HG02798 (cell line): ENCODE data around the gene LRRC15.

Experiments used
- ATAC-seq: cut with Tn5 transposase; IDR thresholded peaks from one replicate; pipeline ENCODE4 v1.9.1; 2021; ENCODE audit warnings: mild to moderate bottlenecking; ENCODE audit not compliant: unreplicated experiment, poor library complexity

Gene LRRC15

DNA sequence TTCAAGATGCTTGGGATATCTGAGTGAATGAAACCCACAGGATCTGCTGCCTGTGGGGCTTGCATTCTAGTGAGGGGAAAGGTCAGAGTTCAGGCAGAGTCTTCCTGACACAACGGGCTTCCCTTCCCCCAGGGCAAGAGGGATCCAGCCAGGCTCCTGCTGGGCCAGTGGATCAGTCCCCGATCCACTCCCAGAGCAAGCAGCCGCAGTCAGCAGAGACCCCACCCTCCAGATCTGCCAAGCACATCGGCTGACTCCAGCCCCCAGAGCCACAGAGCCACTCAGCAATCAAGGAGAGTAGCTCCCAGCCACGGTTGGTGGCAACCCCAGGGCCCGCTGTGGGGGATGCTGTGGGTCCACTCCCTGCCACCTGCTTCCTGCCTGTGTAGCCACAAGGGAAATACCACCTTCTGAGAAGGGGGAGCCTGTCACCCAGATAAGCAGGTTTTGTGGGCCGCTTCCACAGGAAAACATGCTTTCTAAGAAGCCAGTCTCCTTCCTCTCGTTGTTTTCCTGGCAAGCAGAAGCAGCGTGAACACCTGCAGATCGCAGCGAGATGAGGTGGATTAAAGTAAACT, 63.3 kb downstream of the LRRC15 start:
- peak; percentile 47 for ATAC-seq

DNA sequence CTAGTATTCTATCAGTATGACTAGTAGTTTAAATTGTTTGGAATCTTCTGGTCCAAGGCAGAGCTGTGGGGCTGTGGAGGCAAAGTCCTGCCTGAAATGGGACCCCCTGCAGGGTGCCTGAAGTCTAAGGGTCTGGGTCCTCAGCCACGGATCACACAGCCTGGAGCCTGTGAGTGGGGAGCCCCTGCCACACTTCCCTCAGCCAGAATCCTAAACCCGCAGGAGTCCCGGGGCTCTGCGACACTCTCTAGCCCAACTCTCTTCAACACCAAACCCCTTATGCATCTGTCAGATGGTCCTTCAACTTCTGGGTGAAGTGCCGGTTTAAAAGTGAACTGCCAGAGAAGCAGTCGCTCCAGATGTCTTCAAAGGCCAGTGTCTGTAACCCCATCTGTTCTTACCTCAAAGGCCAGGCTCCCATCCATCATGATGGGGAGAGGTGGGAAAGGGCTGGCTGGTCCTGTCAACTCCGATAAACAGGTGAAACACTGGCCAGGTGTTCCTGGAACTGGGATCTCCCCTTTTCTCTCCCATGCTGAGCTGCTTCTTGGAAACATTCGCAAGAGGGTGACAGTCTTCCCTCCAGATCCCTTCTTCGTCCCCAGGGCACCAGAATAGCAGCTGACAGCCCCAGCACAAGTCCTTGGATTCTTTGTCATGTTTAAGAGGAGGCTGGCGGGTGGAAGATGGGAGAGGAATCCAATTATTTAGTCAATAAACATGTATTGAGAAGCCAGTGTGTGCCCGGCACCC, 64.0 kb downstream of the LRRC15 start:
- no peak for ATAC-seq
